ENCODE data around the gene TEC. TPM values are rescaled to one million over a fixed set of nuclear protein-coding genes. Genes with fewer than 3 reads are reported as not detected.

The TEC gene
- total and polyA plus RNA-seq, 2 of the 8 experiments (the other 6 are each of a cell fraction or from before 2014, with no cell fraction given): 0.73 to 1.8 TPM

DNA sequence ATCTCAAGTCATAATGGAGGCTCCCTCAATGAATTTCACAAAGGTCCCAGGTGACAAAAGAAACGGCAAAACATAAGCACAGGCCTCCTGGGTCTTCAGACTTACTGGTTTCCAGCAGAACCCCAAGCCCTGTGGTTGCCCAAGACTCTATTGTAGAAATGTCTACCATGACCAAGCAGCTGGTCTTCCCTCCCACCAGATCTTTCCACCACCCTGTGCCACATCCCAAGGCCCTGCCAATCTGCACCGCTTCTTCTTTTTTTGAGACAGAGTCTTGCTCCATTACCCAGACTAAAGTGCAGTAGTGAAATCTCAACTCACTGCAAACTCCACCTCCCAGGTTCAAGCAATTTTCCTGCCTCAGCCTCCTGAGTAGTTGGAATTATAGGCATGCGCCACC, 112.4 kb downstream of the TEC start:
- H4K20me1 ChIP-seq (replicated peaks in 1 of 2; ENCODE audit: control insufficient read depth in 1 of 2, insufficient read depth in 2 of 2, low read length in 2 of 2): no peaks in the 10 kb centered on the region
- no peak overlapping the region for H3K18ac ChIP-seq (ENCODE audit: extremely low read depth, low read length)
- H4K5ac ChIP-seq (ENCODE audit: insufficient read length, low read depth, low read length): no peak overlapping the region
- H2AK5ac ChIP-seq (ENCODE audit: low read depth, low read length): no peak overlapping the region
- no peak overlapping the region for H3K4ac ChIP-seq (replicated peaks; ENCODE audit: insufficient read length, low read depth, low read length)
- H3K36me3 ChIP-seq (ENCODE audit: control insufficient read depth in 2 of 4, insufficient read depth in 4 of 4, low read length in 3 of 4): peaks cover 0 to 15% (median 3%) of the 10 kb centered on the region in 4 experiments; a peak in 4 of 8 replicates
- no peaks in the 10 kb centered on the region for H3K27me3 ChIP-seq (replicated peaks in 1 of 4; ENCODE audit: control insufficient read depth in 3 of 4, extremely low read depth in 1 of 4, insufficient read depth in 3 of 4, low read length in 3 of 4)
- H3K4me1 ChIP-seq (replicated peaks in 1 of 4; ENCODE audit: control insufficient read depth in 3 of 4, insufficient read depth in 4 of 4, low read length in 3 of 4): no peaks in the 10 kb centered on the region
- peaks cover 7 to 15% of the 10 kb centered on the region in 2 experiments; a peak in 3 of 4 replicates for H3K9me3 ChIP-seq (ENCODE audit: insufficient read depth in 2 of 2, low read depth in 1 of 2, low read length in 1 of 2)
- H3K56ac ChIP-seq (replicated peaks; ENCODE audit: insufficient read length, low read depth, low read length): no peak overlapping the region
- no peak overlapping the region for H2BK20ac ChIP-seq (ENCODE audit: low read length)
- WGBS, 2 experiments (ENCODE audit: extremely low coverage in 1 of 2, insufficient coverage in 1 of 2, insufficient read length in 1 of 2, insufficient replicate concordance in 2 of 2, low coverage in 1 of 2, low lambda C conversion rate in 2 of 2, missing lambda C conversion rate in 1 of 2): 92% methylated on average over 3 of the region's 3 CpGs; no CpG with 5 or more reads in 1 of the 2 experiments
- no peak overlapping the region for H2AFZ ChIP-seq (ENCODE audit: low read length)
- no peak overlapping the region for H4K91ac ChIP-seq (replicated peaks; ENCODE audit: insufficient read length, low read length)
- no peak for DNase-seq (ENCODE audit: low read depth in 1 of 2, low spot score in 2 of 2)
- ChIA-PET POLR2A (ENCODE audit: partially characterized antibody) (no interaction called here), CTCF (ENCODE audit: partially characterized antibody) (interaction anchor here (0.6 kb wide), 1 partner anchor 141 kb away, joined by 3 read pairs; no protein-coding TSS in a partner anchor)
- H3K79me2 ChIP-seq (ENCODE audit: control insufficient read depth in 1 of 2, insufficient read depth in 2 of 2, low read length in 2 of 2): no peaks in the 10 kb centered on the region
- H3K23me2 ChIP-seq (ENCODE audit: low read depth, low read length): no peaks in the 10 kb centered on the region
- H2BK15ac ChIP-seq (ENCODE audit: low read length): no peak overlapping the region
- H3K14ac ChIP-seq (ENCODE audit: insufficient read length): no peak overlapping the region
- H3K4me3 ChIP-seq (ENCODE audit: extremely low read depth in 1 of 4, insufficient read depth in 2 of 4, low read depth in 3 of 4, low read length in 4 of 4): no peak overlapping the region
- no peak overlapping the region for H3K4me2 ChIP-seq (ENCODE audit: insufficient read depth in 1 of 2, low read depth in 2 of 2, low read length in 2 of 2)
- no peak overlapping the region for H3K23ac ChIP-seq (ENCODE audit: insufficient read length)
- no peak for FAIRE-seq
- H4K8ac ChIP-seq (ENCODE audit: extremely low read depth, insufficient read depth, low read length): no peak overlapping the region
- H2BK12ac ChIP-seq (ENCODE audit: low read depth, low read length): no peak overlapping the region
- no peak overlapping the region for H2BK5ac ChIP-seq (ENCODE audit: low read depth, low read length)
- no peak overlapping the region for H3K27ac ChIP-seq (ENCODE audit: low read depth, low read length)
- H3K79me1 ChIP-seq (ENCODE audit: low read depth, low read length): no peaks in the 10 kb centered on the region
- no peak overlapping the region for H3K9ac ChIP-seq (replicated peaks in 1 of 4; ENCODE audit: extremely low read depth in 1 of 4, low read depth in 3 of 4, low read length in 3 of 4)
- no peak overlapping the region for H2BK120ac ChIP-seq (replicated peaks; ENCODE audit: low read depth, low read length)

All from H1 (cell line).